Chondrocyte (in vitro differentiated cells): ENCODE data around the gene MRPL39. TPM values are rescaled to one million over a fixed set of nuclear protein-coding genes. Genes with fewer than 3 reads are reported as not detected.

ENCODE experiments used
- DNase-seq: peaks from one replicate; pipeline ENCODE4 v3.0.0; 2021; ENCODE audit warnings: mixed read lengths, low spot score
- H3K27ac Mint-ChIP-seq: one replicate; pipeline ENCODE4 v1.8.0; 2021; ENCODE audit warnings: mild to moderate bottlenecking, moderate library complexity, mixed read lengths; ENCODE audit not compliant: unreplicated experiment
- H3K27me3 Mint-ChIP-seq: 2 replicates; pipeline ENCODE4 v1.8.0; 2021; ENCODE audit warnings: low read depth, mixed read lengths
- H3K36me3 Mint-ChIP-seq: 2 replicates; pipeline ENCODE4 v1.8.0; 2021; ENCODE audit warnings: low read depth, mixed read lengths
- H3K4me1 Mint-ChIP-seq: 2 replicates; pipeline ENCODE4 v1.8.0; 2021; ENCODE audit warnings: low read depth, mild to moderate bottlenecking, mixed read lengths
- H3K4me3 Mint-ChIP-seq: one replicate; pipeline ENCODE4 v1.8.0; 2021; ENCODE audit warnings: mild to moderate bottlenecking, moderate library complexity, mixed read lengths; ENCODE audit not compliant: unreplicated experiment
- H3K9me3 Mint-ChIP-seq: 2 replicates; pipeline ENCODE4 v1.8.0; 2021; ENCODE audit warnings: low read depth, mixed read lengths
- total RNA-seq: library from RNA; stranded (reverse); gene quantifications from 3 replicates; pipeline ENCODE4 v1.2.1, GENCODE V29; 2021
- TF ChIP-seq, protein P1 (sequence below): fragments of 200-600 bp; sonication (generic); IDR thresholded peaks from 2 replicates; pipeline ENCODE4 v1.5.0; 2021; ENCODE audit warnings: antibody characterized with exemption, mild to moderate bottlenecking, moderate library complexity

Gene MRPL39
- total RNA-seq, 1 donor from 2014 or later: 21.5 TPM

DNA sequence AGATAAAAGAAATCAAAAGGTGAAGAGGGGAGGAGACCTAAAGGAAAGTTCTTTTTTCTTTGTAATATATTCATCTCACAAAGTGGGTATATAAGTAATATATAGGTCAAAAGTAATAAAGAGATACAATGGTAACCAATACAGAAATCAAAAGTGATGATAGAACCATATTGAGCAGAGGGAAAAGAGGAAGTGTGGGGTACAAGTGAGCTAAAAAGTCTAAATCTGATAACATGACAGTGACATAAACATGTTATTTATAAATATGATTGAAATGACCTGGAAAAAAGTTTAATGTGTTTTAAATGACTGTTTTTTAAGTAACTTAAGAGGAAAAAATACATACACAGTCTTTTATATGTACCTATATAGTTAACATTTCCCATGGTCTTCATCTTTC lies 70.5 kb downstream of the MRPL39 start:
- Mint-ChIP-seq H3K4me1 (no peaks in the 10 kb centered on the region), H3K36me3 (peaks cover 11% of the 10 kb centered on the region), H3K9me3 (peaks cover 18% of the 10 kb centered on the region), H3K27ac (no peak overlapping the region), H3K27me3 (no peaks in the 10 kb centered on the region), H3K4me3 (no peak overlapping the region)
- TF ChIP-seq, protein P1, sequence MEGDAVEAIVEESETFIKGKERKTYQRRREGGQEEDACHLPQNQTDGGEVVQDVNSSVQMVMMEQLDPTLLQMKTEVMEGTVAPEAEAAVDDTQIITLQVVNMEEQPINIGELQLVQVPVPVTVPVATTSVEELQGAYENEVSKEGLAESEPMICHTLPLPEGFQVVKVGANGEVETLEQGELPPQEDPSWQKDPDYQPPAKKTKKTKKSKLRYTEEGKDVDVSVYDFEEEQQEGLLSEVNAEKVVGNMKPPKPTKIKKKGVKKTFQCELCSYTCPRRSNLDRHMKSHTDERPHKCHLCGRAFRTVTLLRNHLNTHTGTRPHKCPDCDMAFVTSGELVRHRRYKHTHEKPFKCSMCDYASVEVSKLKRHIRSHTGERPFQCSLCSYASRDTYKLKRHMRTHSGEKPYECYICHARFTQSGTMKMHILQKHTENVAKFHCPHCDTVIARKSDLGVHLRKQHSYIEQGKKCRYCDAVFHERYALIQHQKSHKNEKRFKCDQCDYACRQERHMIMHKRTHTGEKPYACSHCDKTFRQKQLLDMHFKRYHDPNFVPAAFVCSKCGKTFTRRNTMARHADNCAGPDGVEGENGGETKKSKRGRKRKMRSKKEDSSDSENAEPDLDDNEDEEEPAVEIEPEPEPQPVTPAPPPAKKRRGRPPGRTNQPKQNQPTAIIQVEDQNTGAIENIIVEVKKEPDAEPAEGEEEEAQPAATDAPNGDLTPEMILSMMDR: no peak
- no peak for DNase-seq

DNA sequence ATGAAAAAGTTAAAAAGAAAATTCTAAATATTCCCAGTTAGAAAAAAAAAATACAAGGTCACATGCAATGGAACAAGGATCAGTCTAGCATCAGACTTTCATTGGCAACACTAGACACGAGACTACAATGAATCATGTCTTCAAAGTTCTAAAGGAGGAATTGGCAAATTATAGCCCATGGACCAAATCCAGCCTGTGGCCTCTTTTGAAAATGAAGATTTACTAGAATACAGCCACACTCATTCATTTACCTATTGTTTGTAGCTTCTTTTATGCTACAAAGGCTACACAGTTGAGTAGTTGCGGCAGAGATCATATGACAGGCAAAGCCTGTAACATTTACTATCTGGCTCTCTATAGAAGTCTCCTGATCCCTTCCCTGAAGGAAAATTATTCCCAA lies 71.4 kb downstream of the MRPL39 start:
- no peak for DNase-seq
- Mint-ChIP-seq H3K36me3 (peaks cover 11% of the 10 kb centered on the region), H3K27ac (no peak overlapping the region), H3K4me1 (no peaks in the 10 kb centered on the region), H3K9me3 (peaks cover 18% of the 10 kb centered on the region), H3K4me3 (no peak overlapping the region), H3K27me3 (no peaks in the 10 kb centered on the region)
- TF ChIP-seq, protein P1: no peak

Other genes starting within 250 kb of the MRPL39 start
- gene JAM2, start 31.8 kb upstream of the MRPL39 start, total RNA-seq: 6.6 to 7.1 TPM (median 7.0 TPM) in 3 replicates
- gene ATP5PF, start 127.4 kb upstream of the MRPL39 start, total RNA-seq: 102 to 126 TPM (median 107 TPM) in 3 replicates
- 17.9 to 20.2 TPM (median 18.5 TPM) in 3 replicates for gene GABPA, start 127.5 kb upstream of the MRPL39 start, total RNA-seq